Parathyroid adenoma (tissue), 2 donors: ENCODE measurements around the gene RGS6.

Experiments
- H2AFZ ChIP-seq: fragments of 300-600 bp; sonication (generic); one replicate; pipeline ENCODE4 v1.7.0; 2017; ENCODE audit warnings: antibody characterized with exemption, mild to moderate bottlenecking
- H3K27ac ChIP-seq: fragments of 300-600 bp; sonication (generic); one replicate; pipeline ENCODE4 v1.7.0; 2017
- H3K27me3 ChIP-seq: fragments of 300-600 bp; sonication (generic); one replicate; pipeline ENCODE4 v1.7.0; 2017; ENCODE audit warnings: low read length; ENCODE audit not compliant: control insufficient read depth, insufficient read depth
- H3K36me3 ChIP-seq: fragments of 300-600 bp; sonication (generic); one replicate; pipeline ENCODE4 v1.7.0; 2017; ENCODE audit warnings: low read length; ENCODE audit not compliant: control insufficient read depth, insufficient read depth
- H3K4me1 ChIP-seq: fragments of 300-600 bp; sonication (generic); one replicate; pipeline ENCODE4 v1.7.0; 2017; ENCODE audit warnings: control low read depth
- H3K4me2 ChIP-seq: fragments of 300-600 bp; sonication (generic); one replicate; pipeline ENCODE4 v1.7.0; 2017; ENCODE audit warnings: low read length
- H3K4me3 ChIP-seq: fragments of 300-600 bp; sonication (generic); one replicate; pipeline ENCODE4 v1.7.0; 2017; ENCODE audit warnings: low read depth, low read length
- H3K79me2 ChIP-seq: fragments of 300-600 bp; sonication (generic); one replicate; pipeline ENCODE4 v1.7.0; 2017; ENCODE audit warnings: control low read depth
- H3K9ac ChIP-seq: fragments of 300-600 bp; sonication (generic); one replicate; pipeline ENCODE4 v1.7.0; 2017; ENCODE audit warnings: mild to moderate bottlenecking
- H3K9me3 ChIP-seq: fragments of 300-600 bp; sonication (generic); one replicate; pipeline ENCODE4 v1.7.0; 2017; ENCODE audit warnings: low read length; ENCODE audit not compliant: control insufficient read depth
- TF ChIP-seq, protein P1 (sequence below): fragments of 300-600 bp; sonication (generic); IDR thresholded peaks from one replicate; pipeline ENCODE4 v1.7.0; 2017; ENCODE audit warnings: antibody characterized with exemption, mild to moderate bottlenecking
- donor health status: primary hyperparathyroidism.

The RGS6 gene

DNA sequence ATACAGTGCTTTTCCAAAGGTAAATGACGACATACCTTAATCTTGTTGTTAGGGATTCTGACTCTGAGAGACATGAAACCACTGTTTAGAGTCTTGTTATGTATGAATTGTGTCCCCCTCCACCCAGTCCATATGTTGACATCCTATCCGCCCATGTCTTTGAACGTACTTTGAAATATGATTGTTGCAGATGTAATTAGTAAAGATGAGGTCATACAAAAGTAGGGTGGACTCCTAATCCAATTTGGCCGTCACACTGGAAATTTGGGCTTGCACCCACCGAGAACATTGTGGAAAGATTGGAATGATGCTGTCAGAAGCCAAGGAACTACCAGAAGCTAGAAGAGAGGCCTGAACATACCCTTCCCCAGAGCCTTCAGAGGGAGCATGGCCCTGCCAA lies 62.2 kb downstream of the RGS6 start:
- no peaks in the 10 kb centered on the region for H3K79me2 ChIP-seq
- H3K9ac ChIP-seq, result no peak overlapping the region
- H3K4me2 ChIP-seq, result no peak overlapping the region
- no peak overlapping the region for H3K27ac ChIP-seq
- H3K27me3 ChIP-seq, result no peaks in the 10 kb centered on the region
- no peak overlapping the region for H2AFZ ChIP-seq
- H3K9me3 ChIP-seq, result no peaks in the 10 kb centered on the region
- H3K36me3 ChIP-seq, result no peaks in the 10 kb centered on the region
- no peak overlapping the region for H3K4me3 ChIP-seq
- TF ChIP-seq, protein P1, sequence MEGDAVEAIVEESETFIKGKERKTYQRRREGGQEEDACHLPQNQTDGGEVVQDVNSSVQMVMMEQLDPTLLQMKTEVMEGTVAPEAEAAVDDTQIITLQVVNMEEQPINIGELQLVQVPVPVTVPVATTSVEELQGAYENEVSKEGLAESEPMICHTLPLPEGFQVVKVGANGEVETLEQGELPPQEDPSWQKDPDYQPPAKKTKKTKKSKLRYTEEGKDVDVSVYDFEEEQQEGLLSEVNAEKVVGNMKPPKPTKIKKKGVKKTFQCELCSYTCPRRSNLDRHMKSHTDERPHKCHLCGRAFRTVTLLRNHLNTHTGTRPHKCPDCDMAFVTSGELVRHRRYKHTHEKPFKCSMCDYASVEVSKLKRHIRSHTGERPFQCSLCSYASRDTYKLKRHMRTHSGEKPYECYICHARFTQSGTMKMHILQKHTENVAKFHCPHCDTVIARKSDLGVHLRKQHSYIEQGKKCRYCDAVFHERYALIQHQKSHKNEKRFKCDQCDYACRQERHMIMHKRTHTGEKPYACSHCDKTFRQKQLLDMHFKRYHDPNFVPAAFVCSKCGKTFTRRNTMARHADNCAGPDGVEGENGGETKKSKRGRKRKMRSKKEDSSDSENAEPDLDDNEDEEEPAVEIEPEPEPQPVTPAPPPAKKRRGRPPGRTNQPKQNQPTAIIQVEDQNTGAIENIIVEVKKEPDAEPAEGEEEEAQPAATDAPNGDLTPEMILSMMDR, result no peak
- H3K4me1 ChIP-seq, result no peaks in the 10 kb centered on the region

DNA sequence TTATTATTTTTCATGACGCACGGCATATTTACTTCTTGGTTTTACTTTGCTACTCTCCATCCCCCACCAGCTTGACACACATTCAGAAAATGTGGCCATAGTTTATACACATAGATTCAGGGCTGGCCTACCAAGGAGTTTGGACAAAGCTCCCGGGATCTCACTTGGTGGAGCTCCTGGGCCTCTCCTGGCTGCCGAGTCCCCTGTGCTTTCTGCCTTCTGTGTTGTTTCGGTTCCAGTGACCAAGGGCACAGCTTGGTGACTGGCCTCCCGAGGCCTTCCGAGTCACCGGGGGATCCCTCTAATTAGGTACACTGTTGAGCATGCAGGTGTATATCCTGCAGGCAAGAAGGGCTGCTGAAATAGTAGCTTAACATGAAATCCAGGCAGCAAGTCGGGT lies 63.5 kb downstream of the RGS6 start:
- Histone ChIP-seq H3K9me3 (no peaks in the 10 kb centered on the region), H3K27ac (no peak overlapping the region), H3K27me3 (no peaks in the 10 kb centered on the region)

DNA sequence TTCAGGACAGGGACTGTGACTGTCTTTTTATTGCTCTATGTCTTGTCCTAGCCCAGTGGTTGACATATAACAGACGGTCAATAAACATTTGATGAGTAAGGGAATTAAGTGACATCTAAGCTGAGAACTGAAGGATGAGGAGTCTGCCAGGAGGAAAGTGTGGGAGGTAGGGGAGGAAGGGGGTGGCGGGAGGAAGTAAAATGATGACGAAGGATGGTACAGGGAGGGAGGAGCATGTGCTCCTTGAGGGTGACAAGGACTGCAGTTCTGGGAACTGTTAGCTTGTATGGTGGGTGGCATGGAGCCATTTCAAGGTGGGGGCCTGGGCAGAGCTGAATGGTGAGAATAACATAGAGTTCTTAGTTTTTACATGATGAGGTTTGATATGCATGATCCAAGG lies 64.4 kb downstream of the RGS6 start:
- H3K79me2 ChIP-seq, result no peaks in the 10 kb centered on the region
- TF ChIP-seq, protein P1, result no peak
- H3K4me2 ChIP-seq, result no peak overlapping the region
- no peaks in the 10 kb centered on the region for H3K27me3 ChIP-seq
- no peaks in the 10 kb centered on the region for H3K4me1 ChIP-seq
- H3K9me3 ChIP-seq, result no peaks in the 10 kb centered on the region
- no peak overlapping the region for H3K27ac ChIP-seq
- no peak overlapping the region for H2AFZ ChIP-seq
- no peaks in the 10 kb centered on the region for H3K36me3 ChIP-seq
- H3K9ac ChIP-seq, result no peak overlapping the region
- no peak overlapping the region for H3K4me3 ChIP-seq

More for the DNA sequence above, 63.5 kb downstream of the RGS6 start:
- Histone ChIP-seq H3K4me1 (no peaks in the 10 kb centered on the region), H3K4me3 (no peak overlapping the region), H3K4me2 (no peak overlapping the region), H3K79me2 (no peaks in the 10 kb centered on the region), H2AFZ (no peak overlapping the region), H3K36me3 (no peaks in the 10 kb centered on the region), H3K9ac (no peak overlapping the region)
- TF ChIP-seq, protein P1, result no peak

DNA sequence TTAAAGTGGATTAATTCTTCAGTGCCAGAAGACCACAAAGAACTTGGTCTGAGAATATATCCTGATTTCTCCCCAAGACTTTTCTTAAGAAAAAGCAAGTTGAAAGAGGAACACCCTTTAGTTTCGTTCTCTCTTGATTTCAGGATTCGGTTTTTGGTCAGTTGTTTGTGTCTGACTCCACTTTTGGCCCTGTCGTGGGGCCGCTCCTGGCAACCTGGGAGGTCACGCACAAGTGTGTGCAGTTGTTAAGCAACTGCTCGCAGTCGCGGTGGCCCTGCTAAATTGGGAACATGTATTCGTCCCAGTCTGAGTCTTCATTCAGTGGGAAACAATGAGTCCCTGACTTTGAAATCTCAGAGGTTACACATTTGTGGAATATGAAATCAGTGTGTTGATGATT lies 68.7 kb downstream of the RGS6 start:
- no peak overlapping the region for H3K4me3 ChIP-seq
- H3K36me3 ChIP-seq, result no peaks in the 10 kb centered on the region

DNA sequence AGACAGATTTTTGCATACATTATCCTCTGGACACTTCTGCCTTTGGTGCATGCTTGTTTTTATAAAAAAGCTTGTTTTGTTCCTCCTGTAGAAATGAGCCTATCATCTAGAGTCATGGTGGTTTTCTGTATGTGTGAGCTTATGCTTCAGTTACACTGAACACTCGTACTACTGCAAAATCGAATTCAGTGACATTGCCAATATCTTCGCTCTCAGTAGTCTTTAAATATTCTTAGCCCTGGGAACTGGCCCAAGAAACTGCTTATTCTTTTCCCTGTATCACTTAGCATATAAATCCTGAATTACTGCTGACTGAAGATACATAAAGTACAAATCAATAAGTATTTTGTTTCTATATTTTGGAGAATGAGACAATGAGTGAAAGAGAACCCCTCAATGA lies 70.5 kb downstream of the RGS6 start:
- Histone ChIP-seq H3K27me3 (no peaks in the 10 kb centered on the region), H3K9me3 (no peaks in the 10 kb centered on the region), H3K27ac (no peak overlapping the region), H3K79me2 (no peaks in the 10 kb centered on the region), H3K36me3 (no peaks in the 10 kb centered on the region), H3K4me3 (no peak overlapping the region), H3K4me1 (no peaks in the 10 kb centered on the region), H2AFZ (no peak overlapping the region), H3K9ac (no peak overlapping the region), H3K4me2 (no peak overlapping the region)
- TF ChIP-seq, protein P1, result no peak

More for the DNA sequence above, 68.7 kb downstream of the RGS6 start:
- Histone ChIP-seq H3K79me2 (no peaks in the 10 kb centered on the region), H2AFZ (no peak overlapping the region), H3K27me3 (no peaks in the 10 kb centered on the region), H3K27ac (no peak overlapping the region), H3K4me2 (no peak overlapping the region), H3K4me1 (no peaks in the 10 kb centered on the region), H3K9me3 (no peaks in the 10 kb centered on the region), H3K9ac (no peak overlapping the region)
- TF ChIP-seq, protein P1, result no peak
